Measurements from ENCODE around the gene S100A6.

S100A6 gene

DNA sequence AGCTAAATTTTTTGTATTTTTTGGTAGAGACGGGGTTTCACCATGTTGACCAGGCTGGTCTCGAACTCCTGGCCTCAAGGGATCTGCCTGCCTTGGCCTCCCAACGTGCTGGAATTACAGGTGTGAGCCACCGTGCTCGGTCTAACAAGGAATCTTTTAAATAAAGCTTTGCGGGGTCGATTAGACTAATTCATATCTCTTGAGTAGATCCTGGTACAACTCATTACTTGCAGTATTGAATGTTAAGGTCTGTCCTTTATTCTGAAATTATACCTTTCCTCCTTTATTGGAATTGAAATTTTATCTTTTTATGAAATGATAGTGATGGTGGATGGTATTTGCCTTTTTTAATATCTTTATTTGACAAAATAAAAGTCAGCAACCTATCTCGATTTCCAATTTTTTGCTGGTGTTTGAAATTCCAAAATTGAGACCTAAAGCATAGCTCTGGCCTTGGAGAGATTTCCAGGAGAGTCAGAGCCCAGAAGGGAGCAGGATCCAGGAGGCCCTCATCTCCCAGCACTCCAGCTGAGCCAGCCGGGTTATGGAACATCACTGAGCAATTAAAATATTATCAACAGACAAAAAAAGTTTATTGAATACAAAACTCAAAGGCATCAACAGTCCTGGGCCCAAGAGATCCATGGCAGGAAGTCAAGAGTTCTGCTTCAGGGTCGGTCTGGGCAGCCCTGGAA, 25.1 kb upstream of the S100A6 start:
- Histone ChIP-seq H3K79me2 (ENCODE audit: insufficient read depth, low read depth) (no peaks in the 10 kb centered on the region), H3K9ac (no peak overlapping the region), H3K4me3 (IDR thresholded peaks at IDR 0.05; ENCODE audit: insufficient read depth, low read depth, low read length) (no peak overlapping the region), H3K27ac (no peak overlapping the region), H3K4me2 (no peak overlapping the region), H3K4me1 (ENCODE audit: low read depth, poor library complexity, severe bottlenecking) (no peaks in the 10 kb centered on the region), H2AFZ (ENCODE audit: low read depth) (no peak overlapping the region), H3K36me3 (ENCODE audit: insufficient read depth) (no peaks in the 10 kb centered on the region), H3K27me3 (ENCODE audit: insufficient read depth, low read depth) (no peaks in the 10 kb centered on the region), H4K20me1 (ENCODE audit: insufficient read depth) (no peaks in the 10 kb centered on the region)
- TF ChIP-seq, protein P1, sequence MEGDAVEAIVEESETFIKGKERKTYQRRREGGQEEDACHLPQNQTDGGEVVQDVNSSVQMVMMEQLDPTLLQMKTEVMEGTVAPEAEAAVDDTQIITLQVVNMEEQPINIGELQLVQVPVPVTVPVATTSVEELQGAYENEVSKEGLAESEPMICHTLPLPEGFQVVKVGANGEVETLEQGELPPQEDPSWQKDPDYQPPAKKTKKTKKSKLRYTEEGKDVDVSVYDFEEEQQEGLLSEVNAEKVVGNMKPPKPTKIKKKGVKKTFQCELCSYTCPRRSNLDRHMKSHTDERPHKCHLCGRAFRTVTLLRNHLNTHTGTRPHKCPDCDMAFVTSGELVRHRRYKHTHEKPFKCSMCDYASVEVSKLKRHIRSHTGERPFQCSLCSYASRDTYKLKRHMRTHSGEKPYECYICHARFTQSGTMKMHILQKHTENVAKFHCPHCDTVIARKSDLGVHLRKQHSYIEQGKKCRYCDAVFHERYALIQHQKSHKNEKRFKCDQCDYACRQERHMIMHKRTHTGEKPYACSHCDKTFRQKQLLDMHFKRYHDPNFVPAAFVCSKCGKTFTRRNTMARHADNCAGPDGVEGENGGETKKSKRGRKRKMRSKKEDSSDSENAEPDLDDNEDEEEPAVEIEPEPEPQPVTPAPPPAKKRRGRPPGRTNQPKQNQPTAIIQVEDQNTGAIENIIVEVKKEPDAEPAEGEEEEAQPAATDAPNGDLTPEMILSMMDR (conservative IDR thresholded peaks at IDR 0.05; ENCODE audit: low read depth, low read length) = no peak

DNA sequence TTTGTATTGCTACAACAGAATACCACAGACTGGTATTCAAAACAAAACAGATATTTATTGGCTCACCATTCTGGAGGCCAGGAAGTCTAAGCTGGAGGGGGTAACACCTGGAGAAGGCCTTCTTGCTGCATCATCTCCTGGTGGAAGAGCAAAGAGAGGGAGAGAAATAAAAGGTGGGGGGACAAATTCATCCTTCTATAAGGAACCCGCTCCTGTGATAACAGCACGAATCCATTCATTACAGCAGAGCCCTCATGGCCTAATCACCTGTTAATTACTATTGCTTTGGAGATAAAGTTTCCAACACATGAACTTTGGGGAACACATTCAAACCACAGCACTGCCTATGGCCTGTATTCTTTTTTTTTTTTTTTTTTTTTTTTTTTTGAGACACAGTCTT, 24.4 kb upstream of the S100A6 start:
- no peaks in the 10 kb centered on the region for H3K36me3 ChIP-seq (ENCODE audit: insufficient read depth)
- H3K79me2 ChIP-seq (ENCODE audit: insufficient read depth, low read depth) = no peaks in the 10 kb centered on the region
- no peak overlapping the region for H3K9ac ChIP-seq
- H3K4me2 ChIP-seq = no peak overlapping the region
- no peaks in the 10 kb centered on the region for H3K27me3 ChIP-seq (ENCODE audit: insufficient read depth, low read depth)
- no peak overlapping the region for H3K27ac ChIP-seq
- no peak overlapping the region for H3K4me3 ChIP-seq (IDR thresholded peaks at IDR 0.05; ENCODE audit: insufficient read depth, low read depth, low read length)
- H4K20me1 ChIP-seq (ENCODE audit: insufficient read depth) = no peaks in the 10 kb centered on the region
- H2AFZ ChIP-seq (ENCODE audit: low read depth) = no peak overlapping the region
- no peaks in the 10 kb centered on the region for H3K4me1 ChIP-seq (ENCODE audit: low read depth, poor library complexity, severe bottlenecking)
- TF ChIP-seq, protein P1 (conservative IDR thresholded peaks at IDR 0.05; ENCODE audit: low read depth, low read length) = no peak

DNA sequence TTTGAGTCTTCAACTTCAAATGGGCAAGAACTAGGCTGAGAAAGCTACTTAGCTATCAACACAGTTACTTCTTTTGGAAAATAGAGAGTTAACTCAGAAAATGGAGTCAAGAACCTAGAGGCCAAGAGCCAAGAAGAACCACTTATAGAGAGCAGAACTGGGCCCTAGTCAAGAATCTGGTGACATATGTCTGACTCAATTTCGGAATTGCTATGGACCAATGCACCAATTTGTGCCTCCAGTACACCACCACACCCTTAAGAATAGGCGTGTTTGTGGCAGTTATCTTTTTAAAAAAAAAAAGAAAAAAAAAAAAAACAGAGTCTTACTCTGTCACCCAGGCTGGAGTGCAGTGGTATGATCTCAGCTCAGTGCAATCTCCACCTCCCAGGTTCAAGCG, 22.1 kb upstream of the S100A6 start:
- Histone ChIP-seq H3K27me3 (ENCODE audit: insufficient read depth, low read depth) (no peaks in the 10 kb centered on the region), H3K4me1 (ENCODE audit: low read depth, poor library complexity, severe bottlenecking) (no peaks in the 10 kb centered on the region), H3K9ac (no peak overlapping the region), H3K27ac (no peak overlapping the region), H3K36me3 (ENCODE audit: insufficient read depth) (no peaks in the 10 kb centered on the region), H3K4me3 (IDR thresholded peaks at IDR 0.05; ENCODE audit: insufficient read depth, low read depth, low read length) (no peak overlapping the region), H3K79me2 (ENCODE audit: insufficient read depth, low read depth) (no peaks in the 10 kb centered on the region), H4K20me1 (ENCODE audit: insufficient read depth) (no peaks in the 10 kb centered on the region), H2AFZ (ENCODE audit: low read depth) (no peak overlapping the region), H3K4me2 (no peak overlapping the region)
- TF ChIP-seq, protein P1 (conservative IDR thresholded peaks at IDR 0.05; ENCODE audit: low read depth, low read length) = no peak

DNA sequence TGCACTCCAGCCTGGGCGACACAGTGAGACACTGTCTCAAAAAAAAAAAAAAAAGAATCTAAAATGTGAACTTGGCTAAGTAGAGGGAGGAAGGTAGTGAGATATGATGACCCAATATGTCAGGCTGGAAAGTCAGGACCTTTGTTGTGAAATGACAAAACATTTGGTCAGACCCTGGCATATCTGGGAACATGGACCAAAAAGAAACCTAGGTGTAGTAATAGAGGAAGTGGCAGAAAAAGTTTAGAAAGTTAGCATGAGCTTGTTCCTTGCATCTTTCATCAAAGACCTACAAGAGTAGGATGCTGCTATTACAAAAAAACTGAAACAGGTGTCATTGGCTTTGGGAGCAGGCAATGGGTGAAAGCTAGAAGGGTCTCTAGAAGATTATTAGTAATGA, 20.6 kb upstream of the S100A6 start:
- H3K4me1 ChIP-seq (ENCODE audit: low read depth, poor library complexity, severe bottlenecking) = no peaks in the 10 kb centered on the region
- no peak overlapping the region for H3K4me2 ChIP-seq
- H2AFZ ChIP-seq (ENCODE audit: low read depth) = no peak overlapping the region
- no peak overlapping the region for H3K4me3 ChIP-seq (IDR thresholded peaks at IDR 0.05; ENCODE audit: insufficient read depth, low read depth, low read length)
- H3K36me3 ChIP-seq (ENCODE audit: insufficient read depth) = no peaks in the 10 kb centered on the region
- no peaks in the 10 kb centered on the region for H4K20me1 ChIP-seq (ENCODE audit: insufficient read depth)
- H3K27ac ChIP-seq = no peak overlapping the region
- TF ChIP-seq, protein P1 (conservative IDR thresholded peaks at IDR 0.05; ENCODE audit: low read depth, low read length) = no peak
- no peaks in the 10 kb centered on the region for H3K79me2 ChIP-seq (ENCODE audit: insufficient read depth, low read depth)
- H3K27me3 ChIP-seq (ENCODE audit: insufficient read depth, low read depth) = no peaks in the 10 kb centered on the region
- H3K9ac ChIP-seq = no peak overlapping the region

All from KMS-11 (cell line).